ENCODE measurements around the gene VEGFD. TPM values are rescaled to one million over a fixed set of nuclear protein-coding genes. Genes with fewer than 3 reads are reported as not detected.

Gene VEGFD
- polyA plus RNA-seq, 2 of the 4 experiments (the other 2 are of a cell fraction) = 0.57 to 1.8 TPM

Other genes starting within 250 kb of the VEGFD start
- gene ASB9, start 114.3 kb downstream of the VEGFD start, polyA plus RNA-seq (2011; rRNA removed) = 24.0 and 24.7 TPM in 2 replicates
- gene ASB9, start 114.3 kb downstream of the VEGFD start, polyA plus RNA-seq (2017; fragmentation: RNase III; extraction: RNeasy Plus Mini Kit Qiagen cat#74134 plus additional on column Dnase treatment) = 40.8 to 44.8 TPM (median 41.1 TPM) in 3 replicates
- not detected in 2 replicates for gene ASB11, start 68.8 kb downstream of the VEGFD start, polyA plus RNA-seq (2011; rRNA removed)
- not detected in 3 replicates for gene ASB11, start 68.8 kb downstream of the VEGFD start, polyA plus RNA-seq (2017; fragmentation: RNase III; extraction: RNeasy Plus Mini Kit Qiagen cat#74134 plus additional on column Dnase treatment)
- 19.7 and 21.2 TPM in 2 replicates for gene PIGA, start 48.9 kb downstream of the VEGFD start, polyA plus RNA-seq (2011; rRNA removed)
- gene PIGA, start 48.9 kb downstream of the VEGFD start, polyA plus RNA-seq (2017; fragmentation: RNase III; extraction: RNeasy Plus Mini Kit Qiagen cat#74134 plus additional on column Dnase treatment) = 9.5 to 10.8 TPM (median 9.8 TPM) in 3 replicates
- gene PIR, start 108.9 kb upstream of the VEGFD start, polyA plus RNA-seq (2011; rRNA removed) = 99.8 and 120 TPM in 2 replicates
- gene PIR, start 108.9 kb upstream of the VEGFD start, polyA plus RNA-seq (2017; fragmentation: RNase III; extraction: RNeasy Plus Mini Kit Qiagen cat#74134 plus additional on column Dnase treatment) = 62.7 to 66.0 TPM (median 63.3 TPM) in 3 replicates
- gene BMX, start 116.4 kb upstream of the VEGFD start, polyA plus RNA-seq (2011; rRNA removed) = not detected in 2 replicates
- gene BMX, start 116.4 kb upstream of the VEGFD start, polyA plus RNA-seq (2017; fragmentation: RNase III; extraction: RNeasy Plus Mini Kit Qiagen cat#74134 plus additional on column Dnase treatment) = not detected in 3 replicates
- gene ACE2, start 216.5 kb upstream of the VEGFD start, polyA plus RNA-seq (2011; rRNA removed) = 0.06 TPM in 1 of 2 replicates, not detected in the other
- not detected in 3 replicates for gene ACE2, start 216.5 kb upstream of the VEGFD start, polyA plus RNA-seq (2017; fragmentation: RNase III; extraction: RNeasy Plus Mini Kit Qiagen cat#74134 plus additional on column Dnase treatment)